Measurements from ENCODE around the gene SAMD5.

The SAMD5 gene

GRCh38 chr6:147569788-147570187, 61.3 kb downstream of the SAMD5 start:
- no peak for DNase-seq

- no peak for DNase-seq
These were observed 62.2 kb downstream of the SAMD5 start for GRCh38 chr6:147570681-147571080.

GRCh38 chr6:147577488-147577887, 69.0 kb downstream of the SAMD5 start:
- no peak for DNase-seq

GRCh38 chr6:147578159-147578558, 69.7 kb downstream of the SAMD5 start:
- DNase-seq = no peak

- no peak for DNase-seq
These were observed 70.4 kb downstream of the SAMD5 start for GRCh38 chr6:147578883-147579282.

DNA sequence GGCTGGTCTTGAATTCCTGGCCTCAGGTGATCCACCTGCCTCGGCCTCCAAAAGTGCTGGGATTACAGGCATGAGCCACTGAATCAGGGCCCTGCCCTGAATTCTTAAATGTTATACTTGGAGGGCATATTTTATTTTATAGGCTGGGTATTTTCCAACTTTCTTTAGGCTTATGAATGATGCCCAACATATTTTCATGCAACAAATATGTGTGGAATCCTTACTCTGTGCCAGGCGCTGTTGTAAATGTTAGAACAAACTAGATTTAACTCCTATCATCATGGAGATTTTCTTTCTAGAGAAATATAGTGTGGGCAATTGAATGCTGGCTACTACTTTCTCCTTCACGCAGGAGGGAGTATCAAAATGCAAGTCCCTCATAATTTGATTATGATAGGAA, 71.2 kb downstream of the SAMD5 start:
- no peak for DNase-seq

DNA sequence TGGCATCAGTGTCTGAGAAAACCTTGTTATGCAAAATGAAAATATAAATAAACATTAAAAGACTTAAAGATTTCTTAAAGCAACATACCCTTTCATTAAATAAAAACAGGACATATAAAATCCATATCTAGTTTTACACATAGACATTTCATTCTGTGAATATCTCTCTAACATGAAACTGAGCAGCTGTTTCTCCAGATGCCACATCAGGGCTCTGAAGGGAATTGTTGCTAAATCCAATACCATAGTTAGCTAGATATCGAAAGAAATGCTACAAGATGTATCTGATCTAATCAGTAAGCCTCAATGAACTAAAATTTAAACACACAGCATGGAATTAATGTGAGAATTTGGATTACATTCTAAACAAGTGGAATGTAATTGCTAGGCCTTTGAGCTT, 74.5 kb downstream of the SAMD5 start:
- DNase-seq = no peak

DNA sequence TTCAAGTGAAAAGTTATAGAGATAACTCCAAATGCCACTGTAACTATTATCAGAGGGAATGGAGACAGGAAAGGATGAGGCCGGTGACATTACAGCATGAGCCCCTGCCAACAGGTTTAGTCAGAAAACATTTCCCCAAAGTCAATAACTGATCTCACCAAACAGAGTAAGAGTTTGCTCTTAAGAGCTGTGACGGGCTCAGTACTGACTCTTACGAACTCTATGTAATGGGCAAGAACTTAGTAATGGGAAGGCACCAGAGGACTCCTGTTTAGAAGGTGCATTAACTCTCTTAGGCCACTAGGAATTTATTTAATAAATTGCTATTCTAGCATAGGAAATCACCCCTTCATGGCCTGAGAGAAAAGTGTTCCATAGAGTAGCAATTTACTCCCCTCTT, 76.8 kb downstream of the SAMD5 start:
- no peak for DNase-seq

DNA sequence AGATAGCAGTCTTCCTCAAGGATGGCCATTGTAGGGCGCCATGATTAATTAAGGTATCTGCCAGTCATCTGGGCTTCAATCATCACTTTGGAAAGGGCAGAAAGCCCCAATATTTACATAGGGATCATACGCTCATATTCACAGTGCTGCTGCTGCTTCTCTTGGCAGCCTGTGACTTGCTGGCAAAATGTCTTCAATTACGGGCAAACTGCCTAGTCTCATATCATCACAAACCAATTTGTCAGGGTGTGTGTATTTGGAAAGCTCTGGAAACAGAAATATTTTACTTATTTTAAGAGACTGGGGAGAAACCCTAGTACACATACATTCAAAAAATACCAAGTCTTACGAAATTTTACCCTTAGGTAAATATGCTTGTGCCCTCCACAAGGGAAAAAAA, 77.6 kb downstream of the SAMD5 start:
- no peak for DNase-seq

DNA sequence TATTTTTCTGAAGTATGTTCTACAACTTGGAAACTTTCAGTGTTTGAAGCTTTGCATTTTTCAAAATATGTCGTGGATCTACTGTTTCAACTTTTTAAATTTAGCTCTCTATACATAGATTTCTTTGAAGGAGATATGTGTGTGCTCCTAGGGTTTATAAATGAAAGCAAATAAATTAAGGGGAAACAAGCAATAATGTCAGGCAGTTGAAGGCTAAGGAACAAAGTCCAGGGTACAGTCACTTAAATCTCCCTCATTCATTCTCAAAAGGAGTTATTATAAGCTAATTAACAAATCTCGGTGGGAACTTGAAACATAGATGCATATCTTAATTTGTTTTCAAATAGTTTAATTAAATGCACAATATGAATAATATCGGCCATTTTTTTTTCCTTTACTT, 79.4 kb downstream of the SAMD5 start:
- no peak for DNase-seq

GRCh38 chr6:147588469-147588868, 80.0 kb downstream of the SAMD5 start:
- no peak for DNase-seq

DNA sequence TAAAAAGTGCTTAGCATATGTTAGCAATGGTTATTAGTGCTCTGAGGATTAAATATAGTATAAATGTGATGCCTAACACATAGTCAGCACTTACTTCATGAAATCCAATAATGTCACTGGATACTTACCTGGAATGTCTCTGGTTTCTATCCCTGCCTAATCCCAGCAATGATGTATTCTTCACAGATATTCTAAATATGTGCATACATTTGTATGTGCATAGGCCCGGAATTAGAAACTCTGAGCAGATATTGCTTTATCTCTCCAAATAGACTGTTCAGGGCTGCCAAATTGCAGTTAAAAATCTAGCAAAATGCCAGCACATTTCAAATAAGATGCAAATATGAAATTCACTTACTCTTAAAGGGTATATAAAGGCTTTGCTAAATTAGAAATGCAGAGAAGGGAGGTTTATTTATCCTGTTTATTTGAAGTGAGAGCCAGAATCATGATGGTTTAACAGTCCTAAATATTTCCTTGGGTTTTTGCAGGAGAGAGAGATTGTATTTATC, 81.3 kb downstream of the SAMD5 start:
- no peak for DNase-seq

DNA sequence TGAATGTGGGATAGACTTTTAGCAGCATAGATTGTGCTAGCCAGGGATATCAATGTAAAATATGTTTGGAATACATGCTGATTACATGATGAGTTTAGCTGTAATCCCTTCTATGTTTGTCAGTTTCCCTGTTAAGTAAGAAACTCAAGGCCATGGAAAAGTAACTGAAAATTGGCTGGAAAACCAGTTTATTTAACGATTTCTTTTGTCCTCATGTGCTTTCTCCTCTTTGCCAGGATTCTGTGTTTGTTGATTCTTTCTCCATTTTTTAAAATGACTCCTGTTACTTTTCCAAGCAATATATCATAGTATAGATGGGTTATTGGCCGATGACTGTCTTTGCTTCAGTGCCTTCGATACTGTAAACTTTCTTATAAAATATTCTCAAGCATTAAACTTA, 87.5 kb downstream of the SAMD5 start:
- no peak for DNase-seq

- no peak for DNase-seq
These were observed 95.0 kb downstream of the SAMD5 start for GRCh38 chr6:147603392-147604081.

GRCh38 chr6:147604373-147604772, 95.9 kb downstream of the SAMD5 start:
- DNase-seq = no peak

- DNase-seq = no peak
These were observed 103.5 kb downstream of the SAMD5 start for GRCh38 chr6:147611992-147612391.

DNA sequence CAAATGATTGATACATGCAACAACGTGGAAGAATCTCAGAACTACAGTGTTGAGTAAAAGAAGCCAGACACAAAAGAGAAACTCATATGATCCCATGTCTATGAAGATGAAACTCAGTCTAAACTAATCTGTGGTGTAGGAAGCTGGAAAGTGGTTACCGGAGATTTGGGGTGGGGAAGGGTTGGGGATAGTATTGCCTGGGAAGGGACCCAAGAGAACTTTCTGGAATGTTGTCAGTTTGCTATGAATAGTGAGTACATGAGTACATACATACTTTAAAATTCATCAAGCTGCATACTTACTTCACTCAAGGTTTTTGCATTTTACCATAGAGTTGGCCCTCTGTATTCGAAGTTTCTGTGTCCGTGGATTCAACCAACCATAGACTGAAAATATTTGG, 106.0 kb downstream of the SAMD5 start:
- DNase-seq = no peak

DNA sequence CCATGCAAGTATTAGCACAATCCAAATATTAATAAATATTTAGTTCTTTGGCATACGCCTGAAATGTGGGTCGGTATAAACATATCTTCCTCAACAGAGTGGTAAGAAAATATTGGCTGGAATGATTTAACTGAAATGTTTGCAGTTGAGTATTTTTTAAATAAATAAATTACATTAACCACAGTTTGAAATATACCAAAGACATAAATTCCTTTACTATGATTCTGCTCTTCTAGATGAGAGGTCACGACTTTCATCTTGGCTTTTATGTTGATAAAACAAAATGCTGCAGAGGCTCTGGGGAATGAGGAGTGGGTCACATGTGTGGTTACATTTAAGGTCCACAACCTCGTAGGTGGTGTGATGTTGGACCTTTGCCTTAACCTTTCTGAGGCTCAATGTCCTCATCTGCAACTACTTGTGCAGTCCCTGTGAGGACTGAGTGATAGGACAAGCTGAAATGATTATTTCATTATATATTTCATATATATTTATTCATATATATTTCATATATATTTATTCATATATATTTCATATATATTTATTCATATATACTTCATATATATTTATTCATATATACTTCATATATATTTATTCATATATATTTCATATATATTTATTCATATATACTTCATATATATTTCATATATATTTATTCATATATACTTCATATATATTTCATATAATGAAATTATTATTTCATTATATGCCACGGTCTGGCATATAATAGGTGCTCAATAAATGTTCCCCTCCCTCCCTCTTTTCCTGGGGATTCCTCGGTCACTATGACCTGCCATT, 107.4 kb downstream of the SAMD5 start:
- no peak for DNase-seq

GRCh38 chr6:147617366-147617765, 108.9 kb downstream of the SAMD5 start:
- no peak for DNase-seq

- no peak for DNase-seq
These were observed 110.0 kb downstream of the SAMD5 start for GRCh38 chr6:147618457-147618856.

GRCh38 chr6:147618927-147619326, 110.4 kb downstream of the SAMD5 start:
- no peak for DNase-seq

Data from activated T-cell treated with anti-CD3 and anti-CD28 coated beads, Interleukin-2, amount 50 U/mL, for 1 hour (primary cell).